K562 (cell line): Measurements from ENCODE around the gene ILKAP. TPM values are rescaled to one million over a fixed set of nuclear protein-coding genes. Genes with fewer than 3 reads are reported as not detected.

ENCODE experiments used
- ATAC-seq: fragments of 200-7000 bp; cut with Tn5 transposase; 3 replicates; pipeline ENCODE4 v1.9.1; 2020; ENCODE audit warnings: moderate library complexity
- Bru-seq: library from RNA; stranded (reverse); fragments of 400-500 nt; gene quantifications from one replicate; lab custom pipeline; 2021; lab: Mats Ljungman, UMichigan
- BruChase-seq, 2 experiments: library from RNA; stranded (reverse); fragments of 400-500 nt; gene quantifications; one replicate each; lab custom pipeline; 2021; lab: Mats Ljungman, UMichigan
- BruUV-seq: library from RNA; stranded (reverse); fragments of 400-500 nt; replicated peaks from 2 replicates; lab custom pipeline; 2021; lab: Mats Ljungman, UMichigan
- CTCF ChIA-PET: fragments of 300-600 bp; formaldehyde crosslinking; extraction: SDS; loops from one replicate; lab custom pipeline; 2021; ENCODE audit warnings: low intra/inter-chr PET ratio; lab: Yijun Ruan, JAX
- POLR2A ChIA-PET: fragments of 300-600, 350-650 bp; sonication (Branson Sonifier 250); formaldehyde crosslinking; extraction: SDS; loops from one replicate; lab custom pipeline; 2021; ENCODE audit warnings: antibody characterized with exemption, inconsistent platforms; lab: Yijun Ruan, JAX
- DNase-seq, 4 experiments: peaks; one replicate each; pipeline versions ENCODE4 v3.0.0 to v3.0.0-alpha.2; 2011 to 2018; ENCODE audit warnings: low spot score in 3 of 4, mixed read lengths in 3 of 4; ENCODE audit errors: extremely low read depth in 1 of 4
- FAIRE-seq: peaks from 2 replicates; lab custom pipeline; 2011; peaks lifted over from hg19 to GRCh38; lab: Jason Lieb, UNC
- H2AFZ ChIP-seq: 2 replicates; pipeline ENCODE4 v1.6.0; 2011; ENCODE audit warnings: low read depth, low read length, control low read depth, inconsistent platforms
- H3K27ac ChIP-seq: fragments of 200-600 bp; 3 replicates; pipeline ENCODE4 v1.8.0; 2011; ENCODE audit warnings: low read depth, mild to moderate bottlenecking, control low read depth, inconsistent platforms, low read length, moderate library complexity, mixed read lengths; ENCODE audit errors: extremely low read depth
- H3K27me3 ChIP-seq, 2 experiments: fragments of 300-600 bp in 1 of 2; 2 replicates in 1 of 2; 3 replicates in 1 of 2; pipeline versions ENCODE4 v1.6.0 to v1.8.0; 2011; ENCODE audit warnings: inconsistent platforms in 2 of 2, low read length in 2 of 2, mild to moderate bottlenecking in 1 of 2, mixed read lengths in 1 of 2, moderate library complexity in 1 of 2; ENCODE audit not compliant: control insufficient read depth in 2 of 2, insufficient read depth in 2 of 2
- H3K36me3 ChIP-seq: fragments of 300-600 bp; 3 replicates; pipeline ENCODE4 v1.8.0; 2011; ENCODE audit warnings: mild to moderate bottlenecking, low read length, inconsistent platforms; ENCODE audit not compliant: control insufficient read depth, insufficient read depth
- H3K4me1 ChIP-seq, 2 experiments: fragments of 200-600 bp in 1 of 2; replicated peaks in 1 of 2; 2 replicates in 1 of 2; 3 replicates in 1 of 2; pipeline versions ENCODE4 v1.5.1 to v1.8.0; 2011; ENCODE audit warnings: inconsistent platforms in 2 of 2, low read length in 2 of 2, mild to moderate bottlenecking in 1 of 2, mixed read lengths in 1 of 2, moderate library complexity in 1 of 2; ENCODE audit not compliant: control insufficient read depth in 2 of 2, insufficient read depth in 2 of 2
- H3K4me2 ChIP-seq: 2 replicates; pipeline ENCODE4 v1.6.1; 2011; ENCODE audit warnings: low read length, control low read depth, inconsistent platforms, mixed read lengths; ENCODE audit not compliant: insufficient read depth
- H3K4me3 ChIP-seq: fragments of 200-600 bp; sonication (generic), shearing (Covaris generic); 2 replicates; pipeline ENCODE4 v1.5.1; 2016; ENCODE audit warnings: control low read depth, inconsistent platforms
- H3K79me2 ChIP-seq: fragments of 200-600 bp; 3 replicates; pipeline ENCODE4 v1.8.0; 2011; ENCODE audit warnings: low read length, inconsistent platforms; ENCODE audit not compliant: control insufficient read depth, insufficient read depth
- H3K9ac ChIP-seq, 2 experiments: 2 replicates each; pipeline versions ENCODE4 v1.6.0 to v1.6.1; 2011; ENCODE audit warnings: low read depth in 2 of 2, low read length in 2 of 2, control low read depth in 1 of 2, inconsistent platforms in 1 of 2, mild to moderate bottlenecking in 1 of 2, mixed read lengths in 1 of 2; ENCODE audit not compliant: insufficient read depth in 1 of 2
- H3K9me1 ChIP-seq: one replicate; pipeline ENCODE4 v1.6.0; 2011; ENCODE audit warnings: inconsistent platforms, mild to moderate bottlenecking, low read length, moderate library complexity; ENCODE audit not compliant: control insufficient read depth, insufficient read depth
- H3K9me3 ChIP-seq: replicated peaks from 2 replicates; pipeline ENCODE4 v1.5.1; 2011; ENCODE audit warnings: low read depth, low read length, inconsistent platforms; ENCODE audit not compliant: control insufficient read depth, insufficient read depth
- H4K20me1 ChIP-seq: replicated peaks from 2 replicates; pipeline ENCODE4 v1.6.1; 2011; ENCODE audit warnings: low read length, inconsistent platforms, mixed read lengths; ENCODE audit not compliant: control insufficient read depth, insufficient read depth
- GABPB1 ChIP-seq: sonication (generic); formaldehyde crosslinking; IDR thresholded peaks from 2 replicates; pipeline ENCODE4 v1.8.0; 2022; ENCODE audit warnings: mild to moderate bottlenecking, missing genetic modification reagents
- HNRNPL ChIP-seq: fragments of 200-400 bp; formaldehyde crosslinking; IDR thresholded peaks from 2 replicates; pipeline ENCODE4 v1.6.1; 2017; ENCODE audit warnings: low read depth, mild to moderate bottlenecking, low read length
- MAZ ChIP-seq, 2 experiments: fragments of 450-650 bp in 1 of 2; sonication (generic) in 1 of 2; formaldehyde crosslinking; IDR thresholded peaks in 1 of 2; conservative IDR thresholded peaks in 1 of 2; 2 replicates each; pipeline versions ENCODE4 v1.4.0 to v1.5.0; 2020; ENCODE audit warnings: mild to moderate bottlenecking in 1 of 2, missing genetic modification reagents in 1 of 2
- POLR2AphosphoS5 ChIP-seq: IDR thresholded peaks from 2 replicates; pipeline ENCODE4 v1.6.1; 2011; ENCODE audit warnings: mild to moderate bottlenecking, low read depth, low read length, moderate library complexity; ENCODE audit not compliant: control insufficient read depth, insufficient read depth
- POLR2G ChIP-seq: fragments of 200-400 bp; formaldehyde crosslinking; IDR thresholded peaks from 2 replicates; pipeline ENCODE4 v1.6.1; 2017; ENCODE audit warnings: low read depth, mild to moderate bottlenecking, antibody characterized with exemption, low read length, moderate library complexity
- SNAPC5 ChIP-seq: fragments of 250-450 bp; sonication (Bioruptor Pico); IDR thresholded peaks from 2 replicates; pipeline ENCODE4 v1.8.0; 2021; ENCODE audit warnings: moderate library complexity, mild to moderate bottlenecking, inconsistent platforms
- TRIM24 ChIP-seq, 2 experiments: fragments of 450-650 bp; IDR thresholded peaks; 2 replicates each; pipeline ENCODE4 v1.6.1; 2016
- ZNF408 ChIP-seq: fragments of 250-450 bp; sonication (Bioruptor Pico); IDR thresholded peaks from 2 replicates; pipeline ENCODE4 v1.4.0; 2020; ENCODE audit warnings: low read depth, mild to moderate bottlenecking, moderate library complexity
- ZNF655 ChIP-seq: fragments of 250-450 bp; sonication (Bioruptor Pico); IDR thresholded peaks from 2 replicates; pipeline ENCODE4 v1.5.0; 2021
- WGBS: fragments of 100-300 bp; shearing (Covaris generic); methylation state at CpG from one replicate; pipeline ENCODE4 v1.1.6; 2016; ENCODE audit warnings: low coverage, mixed read lengths; ENCODE audit not compliant: insufficient coverage; ENCODE audit errors: missing lambda C conversion rate; 5-methylcytosine and 5-hydroxymethylcytosine counted together
- in situ Hi-C: fragments of 300-500 bp; cut with MboI; formaldehyde crosslinking; loops from 4 replicates; pipeline ENCODE4 v1.15.0; 2018; ENCODE audit warnings: inconsistent platforms, mixed read lengths
- intact Hi-C: fragments of 100-400 bp; cut with micrococcal nuclease; formaldehyde crosslinking; loops from 2 replicates; pipeline ENCODE4 v1.14.2; 2022
- long read RNA-seq, 3 experiments: library from polyadenylated mRNA in 2 of 3; library from RNA in 1 of 3; unstranded in 2 of 3; stranded (forward) in 1 of 3; transcript quantifications; one replicate each; pipeline ENCODE4 v2.0.0, GENCODE V29; 2019 to 2022
- polyA minus RNA-seq, 3 experiments: library from RNA; depleted of rRNA, polyadenylated mRNA; stranded (reverse); fragments of >200 nt; gene quantifications; 2 replicates each; pipeline ENCODE4 v1.2.3, GENCODE V29; 2011
- polyA plus RNA-seq, 8 experiments: library from polyadenylated mRNA; depleted of rRNA in 4 of 8; stranded (reverse) in 5 of 8; unstranded in 3 of 8; fragments of >200 nt; fragmentation: Nextera tagmentation in 2 of 8; fragmentation: Illumina TruSeq in 1 of 8; extraction: Ambion mirVana in 2 of 8; extraction: Trizol in 1 of 8; gene quantifications; 2 replicates each; pipeline versions ENCODE4 v1.2.1 to v1.2.3, GENCODE V29; 2011 to 2014; ENCODE audit warnings: inconsistent platforms in 1 of 8, missing spikeins in 1 of 8
- total RNA-seq, 7 experiments: library from RNA; depleted of rRNA in 6 of 7; stranded (reverse); fragments of >200 nt in 6 of 7; fragmentation: Illumina TruSeq in 2 of 7; extraction: Trizol in 2 of 7; gene quantifications; 2 replicates each; pipeline versions ENCODE4 v1.2.1 to v1.2.3, GENCODE V29; 2011 to 2021; ENCODE audit warnings: low replicate concordance in 1 of 7

ILKAP gene
- 68.1 and 109 TPM in 2 replicates for total RNA-seq (2011; cell fraction: chromatin; rRNA removed; ENCODE audit: low replicate concordance)
- total RNA-seq (2011; cell fraction: nucleolus; rRNA removed) = 43.0 and 45.2 TPM in 2 replicates
- 64.3 and 84.1 TPM in 2 replicates for total RNA-seq (2011; cell fraction: nucleoplasm; rRNA removed)
- total RNA-seq (2014; rRNA removed) (20.6 and 25.5 TPM in 2 replicates), total RNA-seq (2014; rRNA removed; fragmentation: Illumina TruSeq; extraction: Trizol) (19.4 and 20.7 TPM in 2 replicates), total RNA-seq (2015; rRNA removed; fragmentation: Illumina TruSeq; extraction: Trizol) (17.8 and 18.8 TPM in 2 replicates), total RNA-seq (2021) (29.4 and 31.8 TPM in 2 replicates), polyA plus RNA-seq (2011; rRNA removed) (25.1 and 31.7 TPM in 2 replicates), polyA plus RNA-seq (2014; fragmentation: Illumina TruSeq; extraction: Trizol) (24.8 and 25.0 TPM in 2 replicates), polyA plus RNA-seq (2014; fragmentation: Nextera tagmentation; extraction: Ambion mirVana) (1 to 10 TPM; 3.1 to 5.6 TPM), polyA plus RNA-seq (2014; rRNA removed) (43.9 and 46.7 TPM in 2 replicates), polyA minus RNA-seq (2011; rRNA and poly(A)+ RNA removed) (25.0 and 25.6 TPM in 2 replicates), Bru-seq, nascent RNA (percentile 80 among the genes with signal in this experiment), BruChase-seq, experiment 1, labeled RNA remaining after a 2-hour chase (percentile 87 among the genes with signal in this experiment), BruChase-seq, experiment 2, labeled RNA remaining after a 6-hour chase (percentile 87 among the genes with signal in this experiment)
- polyA plus RNA-seq (2011; cell fraction: cytosol; rRNA removed) = 17.5 and 18.4 TPM in 2 replicates
- 63.8 and 66.9 TPM in 2 replicates for polyA plus RNA-seq (2011; cell fraction: nucleus; rRNA removed)
- 23.4 and 24.4 TPM in 2 replicates for polyA plus RNA-seq (2012)
- polyA minus RNA-seq (2011; cell fraction: cytosol; rRNA and poly(A)+ RNA removed) = 11.1 and 12.0 TPM in 2 replicates
- polyA minus RNA-seq (2011; cell fraction: nucleus; rRNA and poly(A)+ RNA removed) = 19.9 and 24.2 TPM in 2 replicates
- long read RNA-seq, experiment 1, transcript ILKAP-201 (12 exons, 1,490 nt) = major isoform, 66 of 107 reads
- long read RNA-seq, experiment 1, partial matches to known transcripts = 17 of 107 reads
- long read RNA-seq, experiment 1, other reads (novel, unspliced or antisense) = 21 of 107 reads
- long read RNA-seq, experiment 2, transcript ILKAP-201 (12 exons, 1,490 nt) = major isoform, 16 of 30 reads
- long read RNA-seq, experiment 2, partial matches to known transcripts = 4 of 30 reads
- long read RNA-seq, experiment 2, other reads (novel, unspliced or antisense) = 9 of 30 reads
- long read RNA-seq, experiment 3, transcript ILKAP-201 (12 exons, 1,490 nt) = major isoform, 31 of 40 reads
- long read RNA-seq, experiment 3, partial matches to known transcripts = 1 of 40 reads
- long read RNA-seq, experiment 3, other reads (novel, unspliced or antisense) = 7 of 40 reads

DNA sequence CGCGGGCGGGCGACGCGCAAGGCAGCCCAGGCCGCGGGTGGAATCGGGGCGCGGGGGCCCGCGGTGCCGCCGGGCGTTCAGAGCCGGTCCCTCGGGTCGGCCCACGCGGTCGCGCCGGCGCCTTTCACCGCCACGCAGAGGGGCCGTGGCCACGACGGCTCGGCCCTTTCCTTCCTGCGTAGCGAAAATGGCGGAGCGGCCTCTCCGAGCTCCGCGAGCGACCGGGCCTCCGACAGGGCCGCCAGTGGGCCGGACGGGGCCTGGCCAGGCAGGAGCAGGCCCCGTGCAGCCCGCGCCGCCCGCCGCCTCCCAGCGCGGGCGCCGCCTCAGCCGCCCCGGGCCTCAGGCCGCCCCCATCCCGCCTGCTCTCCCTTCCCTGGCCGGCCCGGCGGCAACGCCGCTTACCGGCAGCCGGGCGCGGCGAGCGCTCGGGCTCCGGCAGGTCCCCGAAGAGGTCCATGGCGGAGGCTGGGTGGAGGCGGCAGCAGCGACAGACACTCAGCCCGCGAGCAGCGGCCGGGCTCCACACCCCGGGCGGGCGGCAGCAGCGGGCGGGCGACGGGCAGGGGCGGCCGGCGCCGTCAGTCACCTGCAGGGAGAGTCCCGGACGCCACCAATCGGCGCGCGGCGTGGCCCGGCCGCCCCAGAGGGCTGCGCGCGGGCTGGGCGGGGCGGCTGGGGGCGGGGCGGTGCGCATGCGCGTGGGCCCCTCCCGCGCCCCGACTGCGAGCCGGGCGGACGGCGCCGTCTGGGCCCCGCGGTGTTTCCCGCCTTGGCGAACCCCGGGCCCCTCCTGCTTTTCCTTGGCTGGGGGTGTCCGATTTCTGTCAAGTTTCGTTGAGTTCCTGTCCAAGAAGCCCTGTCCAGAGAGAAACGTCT is at the start of gene ILKAP:
Gene ILKAP, minus strand, starts transcription at position 602 of the 879 bp plus-strand sequence. Its CDS starts 142 bp downstream, at position 460.
- no peaks in the 10 kb centered on the region for H3K27me3 ChIP-seq
- H2AFZ ChIP-seq = peak within 1 kb of the TSS; percentile 83
- peak within 1 kb of the TSS; percentile 84 to 92 for H3K9ac ChIP-seq
- peaks cover 3% of the 10 kb centered on the region; the same call in 1 of the 2 replicates for H3K9me3 ChIP-seq
- intact Hi-C loops (no loop called here), in situ Hi-C loops (no loop called here)
- peak; percentile 86 to 99 (median 99) for DNase-seq
- H3K4me2 ChIP-seq = peak within 1 kb of the TSS; percentile 77
- POLR2A ChIA-PET = interaction anchor here (0.8 to 1.4 kb wide), 3 partner anchors 9 to 31 kb away, joined by 3 to 4 read pairs (median 3); no protein-coding TSS in a partner anchor
- H3K36me3 ChIP-seq = 0 out of 3 replicates have a peak, but pooled peaks cover 3% of the 10 kb centered on the region
- no TSS peak for BruUV-seq
- peak; percentile 98 for ATAC-seq
- peak within 1 kb of the TSS; percentile 78 for H3K27ac ChIP-seq
- H3K79me2 ChIP-seq = peaks cover 51% of the 10 kb centered on the region
- H3K9me1 ChIP-seq = no peaks in the 10 kb centered on the region
- H3K4me1 ChIP-seq = peaks cover 12 to 17% of the 10 kb centered on the region in 2 experiments; a peak in 4 of 5 replicates
- WGBS = 2% methylated on average over 15 of the region's 126 CpGs
- 0 out of 2 replicates have a peak, but pooled peaks cover 17% of the 10 kb centered on the region for H4K20me1 ChIP-seq
- H3K4me3 ChIP-seq = peak within 1 kb of the TSS; percentile 79
- FAIRE-seq = no peak
- CTCF ChIA-PET = no interaction called here
- TF ChIP-seq HNRNPL (no peak), ZNF655 (CRISPR knock-in tag) (no peak), TRIM24 (IDR thresholded peaks at IDR 0.05) (no peak), MAZ (CRISPR knock-in tag; conservative IDR thresholded peaks at IDR 0.05 in 1 of 2, IDR thresholded peaks at IDR 0.05 in 1 of 2) (0 out of 4 replicates have a peak, but pooled peaks of 1 of the 2 experiments have one; percentile 16), POLR2AphosphoS5 (0 out of 2 replicates have a peak, but pooled peaks have one; percentile 33), POLR2G (peak; percentile 87), ZNF408 (CRISPR knock-in tag) (no peak), GABPB1 (CRISPR knock-in tag) (no peak), SNAPC5 (CRISPR knock-in tag) (no peak)
